Esophagus squamous epithelium (tissue), 4 donors: ENCODE measurements around the gene NSUN6.

Experiments used
- POLR2A ChIP-seq, 4 donors: fragments of 450-650 bp; IDR thresholded peaks; one replicate each; pipeline ENCODE4 v1.6.1; 2017; ENCODE audit warnings: antibody characterized with exemption in 4 of 4, mild to moderate bottlenecking in 4 of 4, moderate library complexity in 3 of 4
- TF ChIP-seq, protein P1 (sequence below), 6 experiments: fragments of 450-650 bp in 4 of 6; fragments of 200-600 bp in 2 of 6; sonication (generic) in 2 of 6; IDR thresholded peaks; one replicate each; pipeline ENCODE4 v1.5.1; 2016 to 2019; ENCODE audit warnings: antibody characterized with exemption in 6 of 6, mild to moderate bottlenecking in 4 of 6, moderate library complexity in 4 of 6

DNA sequence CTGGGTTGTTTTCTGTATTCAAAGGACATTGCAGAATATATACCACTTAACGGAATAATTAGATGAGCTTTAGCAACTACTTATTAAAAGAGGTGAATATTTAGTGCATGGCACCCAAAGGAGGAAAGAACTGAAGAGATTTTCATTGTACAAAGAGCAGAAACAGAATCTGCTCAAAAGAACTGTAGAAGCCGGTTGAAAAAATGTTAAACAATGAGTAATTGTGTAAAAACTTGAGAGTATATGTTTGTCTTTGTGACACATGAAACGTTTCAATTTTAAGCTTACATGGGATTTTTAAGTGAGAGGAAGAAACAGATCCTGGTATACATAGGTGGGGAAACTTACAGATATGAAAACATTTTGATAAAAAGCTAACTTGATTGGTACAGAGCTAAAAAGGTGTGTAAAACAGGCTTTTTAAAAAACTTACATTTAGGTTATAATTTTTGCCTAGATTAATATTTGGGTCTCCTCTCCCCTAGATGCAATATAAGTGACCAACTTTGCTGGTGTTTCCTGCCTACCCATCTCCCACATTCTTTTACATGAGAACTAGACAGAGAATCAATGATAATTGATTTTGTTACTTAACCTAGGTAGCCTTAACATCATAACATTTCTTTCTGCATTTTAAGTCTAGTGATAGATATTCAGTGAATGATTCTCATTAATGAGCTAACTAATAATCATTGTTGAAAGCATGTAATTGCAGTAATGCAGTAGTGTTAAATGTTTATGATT, 14.6 kb upstream of the NSUN6 start:
- TF ChIP-seq, protein P1, sequence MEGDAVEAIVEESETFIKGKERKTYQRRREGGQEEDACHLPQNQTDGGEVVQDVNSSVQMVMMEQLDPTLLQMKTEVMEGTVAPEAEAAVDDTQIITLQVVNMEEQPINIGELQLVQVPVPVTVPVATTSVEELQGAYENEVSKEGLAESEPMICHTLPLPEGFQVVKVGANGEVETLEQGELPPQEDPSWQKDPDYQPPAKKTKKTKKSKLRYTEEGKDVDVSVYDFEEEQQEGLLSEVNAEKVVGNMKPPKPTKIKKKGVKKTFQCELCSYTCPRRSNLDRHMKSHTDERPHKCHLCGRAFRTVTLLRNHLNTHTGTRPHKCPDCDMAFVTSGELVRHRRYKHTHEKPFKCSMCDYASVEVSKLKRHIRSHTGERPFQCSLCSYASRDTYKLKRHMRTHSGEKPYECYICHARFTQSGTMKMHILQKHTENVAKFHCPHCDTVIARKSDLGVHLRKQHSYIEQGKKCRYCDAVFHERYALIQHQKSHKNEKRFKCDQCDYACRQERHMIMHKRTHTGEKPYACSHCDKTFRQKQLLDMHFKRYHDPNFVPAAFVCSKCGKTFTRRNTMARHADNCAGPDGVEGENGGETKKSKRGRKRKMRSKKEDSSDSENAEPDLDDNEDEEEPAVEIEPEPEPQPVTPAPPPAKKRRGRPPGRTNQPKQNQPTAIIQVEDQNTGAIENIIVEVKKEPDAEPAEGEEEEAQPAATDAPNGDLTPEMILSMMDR (IDR thresholded peaks at IDR 0.05), result no peak
- TF ChIP-seq POLR2A (IDR thresholded peaks at IDR 0.05), result no peak
